Posterior cingulate gyrus (tissue), 11 donors: ENCODE data around the gene IL27RA.
A peak's percentile ranks its signal among the peaks of the same experiment; 100 is the strongest.

ENCODE experiments used
- DNase-seq, 10 donors: peaks; one replicate each; pipeline versions ENCODE4 v3.0.0 to v3.0.0-alpha.2; 2020 to 2021; ENCODE audit warnings: mixed read lengths in 3 of 10
- intact Hi-C: fragments of 100-400 bp; cut with DNase I; formaldehyde crosslinking; loops from one replicate; pipeline ENCODE4 v1.15.1; 2023

The IL27RA gene

DNA sequence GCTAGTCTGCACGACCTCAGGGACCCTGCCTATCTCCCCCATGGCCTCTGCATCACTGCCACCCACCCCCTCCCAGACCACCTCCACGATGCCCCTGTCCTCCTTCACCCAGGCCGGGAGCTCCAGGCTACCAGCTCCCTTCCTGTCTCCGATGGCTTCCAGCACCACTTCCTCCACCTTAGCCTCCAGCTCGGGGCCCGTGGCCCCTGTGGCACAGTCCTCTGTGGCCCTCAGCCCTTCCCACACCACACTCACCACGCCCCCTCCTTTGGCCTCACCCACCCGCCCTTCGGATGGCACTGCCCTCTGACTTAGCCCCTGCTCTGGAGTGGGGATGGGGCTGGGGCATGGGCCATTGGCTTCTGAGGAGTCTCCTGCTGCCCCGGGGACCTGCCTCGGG lies 23.2 kb downstream of the IL27RA start:
- DNase-seq = no peak
- intact Hi-C loops = no loop called here

DNA sequence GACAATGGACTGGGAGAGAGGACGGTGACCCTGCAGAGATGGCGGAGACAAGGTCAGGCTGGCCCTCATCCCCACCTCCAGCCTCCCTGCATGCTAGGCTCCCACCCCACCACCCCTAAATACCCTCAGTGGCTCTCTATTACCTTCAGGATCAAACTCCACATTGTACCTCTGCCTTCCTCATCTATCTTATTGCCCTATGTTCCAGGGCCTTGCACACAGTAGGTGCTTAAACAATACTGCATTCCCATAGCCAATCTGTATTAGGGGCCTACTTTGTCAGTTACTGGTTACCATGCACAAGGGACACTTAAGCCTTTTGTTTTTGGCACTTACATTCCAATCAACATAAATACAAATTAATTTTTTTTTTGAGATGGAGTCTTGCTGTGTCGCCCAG lies 23.8 kb downstream of the IL27RA start:
- intact Hi-C loops = no loop called here
- DNase-seq = no peak

DNA sequence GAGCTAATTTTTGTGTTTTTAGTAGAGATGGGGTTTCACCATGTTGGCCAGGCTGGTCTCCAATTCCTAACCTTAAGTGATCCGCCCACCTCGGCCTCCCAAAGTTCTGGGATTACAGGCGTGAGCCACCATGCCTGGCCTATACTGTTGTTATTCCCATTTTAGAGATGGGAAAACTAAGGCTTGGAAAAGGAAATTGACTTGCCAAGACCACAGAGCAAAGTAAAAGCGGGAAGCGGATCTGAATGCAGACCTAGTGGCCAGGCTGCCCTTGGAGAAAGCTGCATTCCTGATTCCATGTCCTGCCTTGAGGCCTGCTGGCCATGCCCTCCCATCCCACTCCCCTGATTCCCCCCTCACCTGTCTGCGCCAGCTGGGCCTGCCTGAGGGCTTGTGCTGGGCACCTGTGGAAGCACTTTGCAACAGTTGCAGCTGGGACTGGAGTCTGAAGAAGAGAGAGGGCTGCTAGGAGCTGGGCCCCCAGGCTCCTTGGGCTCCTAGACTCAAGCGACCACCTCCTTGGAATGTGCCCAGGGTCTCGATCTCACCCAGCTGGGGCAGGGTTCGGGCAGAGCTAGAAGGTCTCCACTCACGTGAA lies 24.6 kb downstream of the IL27RA start:
- intact Hi-C loops = no loop called here
- DNase-seq = no peak

DNA sequence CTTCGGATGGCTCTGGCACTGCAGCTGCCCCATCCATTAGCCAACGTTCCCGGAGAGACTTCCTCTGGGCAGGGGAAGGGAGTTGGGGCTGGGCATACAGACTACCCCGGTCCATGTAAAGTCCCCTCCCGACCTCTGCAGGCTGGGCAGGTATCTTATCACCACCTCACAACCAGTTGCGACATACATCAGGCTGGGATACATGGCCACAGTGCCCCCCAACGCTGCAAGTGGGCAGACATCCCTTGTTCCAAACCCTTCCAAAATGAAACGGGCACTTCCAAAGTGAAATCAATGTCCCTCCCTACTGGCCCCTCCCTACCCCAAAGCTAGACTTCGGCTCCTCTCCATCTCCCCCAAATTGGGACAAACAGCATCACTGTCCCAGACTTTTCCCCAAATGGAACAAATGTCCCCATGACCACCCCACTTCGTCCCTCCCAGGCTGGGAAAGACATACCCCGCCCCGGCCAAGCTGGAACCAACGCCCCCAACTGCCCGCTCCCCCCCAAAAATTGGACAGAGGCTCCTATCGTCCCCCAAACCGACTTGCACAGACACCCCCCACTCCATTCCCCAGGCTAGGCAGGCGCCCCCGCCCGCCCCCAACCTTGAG lies 25.3 kb downstream of the IL27RA start:
- intact Hi-C loops = no loop called here
- no peak for DNase-seq

DNA sequence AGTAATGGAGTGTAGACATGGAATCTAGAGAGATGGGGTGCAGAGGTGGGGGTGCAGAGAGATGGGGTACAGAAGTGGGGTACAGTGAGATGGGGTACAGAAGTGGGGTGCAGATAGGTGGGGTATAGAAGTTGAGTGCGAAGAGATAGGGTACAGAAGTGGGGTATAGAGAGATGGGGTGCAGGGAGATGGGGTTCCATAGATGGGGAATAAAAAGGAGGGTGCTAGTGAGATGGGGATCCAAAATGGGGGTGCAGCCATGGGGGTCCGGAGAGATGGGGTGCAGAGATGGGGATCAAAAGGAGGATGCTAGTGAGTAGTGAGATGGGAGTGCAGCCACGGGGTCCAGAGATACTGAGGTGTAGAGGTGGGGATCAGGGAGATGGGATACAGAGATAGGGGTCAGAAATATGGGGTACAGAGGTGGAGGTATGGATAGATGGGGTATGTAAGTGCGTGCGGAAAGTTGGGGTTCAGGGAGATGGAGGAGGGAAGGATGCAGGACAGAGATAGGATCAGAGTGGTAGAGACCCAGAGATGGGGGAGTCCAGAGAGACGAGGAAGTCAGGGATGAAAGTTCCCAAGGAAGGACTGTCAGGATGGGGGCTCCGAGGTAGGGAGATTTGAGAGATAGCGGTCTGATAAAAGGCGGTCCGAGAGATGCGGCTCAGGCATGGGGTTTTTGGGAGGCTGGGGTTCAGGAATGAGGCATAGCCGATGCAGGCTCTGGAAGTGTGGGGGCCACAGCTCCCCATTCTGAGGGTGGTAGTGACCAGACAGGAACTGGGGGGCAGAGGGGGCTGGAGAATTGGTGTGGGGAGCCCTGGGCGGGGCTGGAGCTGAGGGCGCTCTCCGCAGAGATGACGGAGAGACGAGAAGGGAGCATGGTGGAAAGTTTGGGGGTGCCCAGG lies 26.9 kb downstream of the IL27RA start:
- intact Hi-C loops = no loop called here
- DNase-seq = no peak

DNA sequence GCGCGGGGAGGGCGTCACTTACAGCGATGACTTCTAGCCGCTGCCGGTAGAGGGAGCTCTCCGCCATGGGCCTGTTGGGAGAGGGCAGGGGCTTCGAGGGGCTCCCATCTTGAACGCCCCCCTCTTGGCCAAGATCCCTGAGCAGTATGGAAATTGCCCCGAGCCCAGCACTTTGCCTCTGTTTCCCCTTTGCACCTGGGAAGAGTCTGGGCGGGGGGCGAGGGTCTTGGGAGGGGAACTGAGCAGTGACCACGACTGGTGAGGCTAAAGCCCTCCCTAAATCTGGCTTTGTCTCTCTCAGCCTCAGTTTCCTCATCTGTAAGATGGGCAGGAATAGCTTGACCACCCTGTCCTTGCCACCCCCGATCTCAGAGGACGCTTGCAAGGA lies 27.5 kb downstream of the IL27RA start:
- no peak for DNase-seq
- intact Hi-C loops = no loop called here

DNA sequence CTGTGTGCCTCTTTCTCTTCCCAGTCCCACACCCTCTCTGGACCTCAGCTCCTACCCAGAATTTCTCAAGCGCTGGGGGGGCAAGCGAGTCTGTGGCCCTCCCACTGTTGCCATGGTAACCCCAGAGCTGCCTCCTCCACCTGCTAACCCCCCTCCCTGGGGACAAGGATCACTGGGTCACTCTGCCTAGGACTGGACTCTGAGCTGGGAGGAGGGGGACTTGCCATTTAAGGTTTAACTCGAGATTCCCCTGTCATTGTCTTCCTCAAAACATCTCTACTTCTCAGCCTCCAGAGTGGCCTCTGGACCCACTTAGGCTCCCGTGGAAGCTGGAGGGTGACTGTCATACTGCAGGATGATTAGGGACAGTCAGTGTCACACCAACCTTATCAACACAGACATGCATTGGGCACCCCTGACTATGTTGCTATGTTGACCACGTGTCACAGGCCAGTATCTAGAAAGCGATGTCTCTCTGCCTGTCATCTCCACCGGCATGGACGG lies 28.1 kb downstream of the IL27RA start:
- intact Hi-C loops = no loop called here
- DNase-seq = no peak

DNA sequence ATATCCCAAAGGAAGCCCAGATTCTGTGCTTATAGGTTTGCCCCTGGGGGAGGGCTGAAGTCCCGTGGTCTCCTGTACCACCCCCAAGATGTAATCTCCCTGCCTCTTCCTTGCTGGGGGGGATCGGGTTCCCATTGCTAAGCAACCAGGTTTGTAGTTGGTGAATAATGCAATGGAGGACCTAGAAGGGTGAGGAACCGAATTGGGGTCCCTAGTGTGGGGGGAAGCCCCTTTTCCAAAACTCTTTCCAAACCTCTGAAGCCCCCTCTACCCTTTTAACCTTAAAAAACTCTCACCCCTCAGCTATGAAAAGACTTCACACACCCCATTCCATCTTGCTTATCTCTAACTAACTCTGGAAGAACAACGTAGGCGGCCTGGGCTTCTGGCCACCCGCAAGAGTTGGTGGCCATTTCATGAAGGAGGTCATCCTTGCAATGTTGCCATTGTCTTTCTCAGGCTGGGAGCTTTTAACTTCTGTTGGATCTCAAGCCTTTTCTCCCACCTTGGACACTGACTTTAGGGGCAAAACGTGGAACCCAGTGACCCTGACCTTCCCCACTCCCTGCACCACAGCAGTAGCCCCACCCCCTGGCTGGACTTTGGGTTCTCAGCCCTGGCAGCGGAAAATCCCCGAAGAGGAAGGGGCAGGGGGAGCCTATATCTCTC lies 29.7 kb downstream of the IL27RA start:
- no peak for DNase-seq
- intact Hi-C loops = no loop called here

DNA sequence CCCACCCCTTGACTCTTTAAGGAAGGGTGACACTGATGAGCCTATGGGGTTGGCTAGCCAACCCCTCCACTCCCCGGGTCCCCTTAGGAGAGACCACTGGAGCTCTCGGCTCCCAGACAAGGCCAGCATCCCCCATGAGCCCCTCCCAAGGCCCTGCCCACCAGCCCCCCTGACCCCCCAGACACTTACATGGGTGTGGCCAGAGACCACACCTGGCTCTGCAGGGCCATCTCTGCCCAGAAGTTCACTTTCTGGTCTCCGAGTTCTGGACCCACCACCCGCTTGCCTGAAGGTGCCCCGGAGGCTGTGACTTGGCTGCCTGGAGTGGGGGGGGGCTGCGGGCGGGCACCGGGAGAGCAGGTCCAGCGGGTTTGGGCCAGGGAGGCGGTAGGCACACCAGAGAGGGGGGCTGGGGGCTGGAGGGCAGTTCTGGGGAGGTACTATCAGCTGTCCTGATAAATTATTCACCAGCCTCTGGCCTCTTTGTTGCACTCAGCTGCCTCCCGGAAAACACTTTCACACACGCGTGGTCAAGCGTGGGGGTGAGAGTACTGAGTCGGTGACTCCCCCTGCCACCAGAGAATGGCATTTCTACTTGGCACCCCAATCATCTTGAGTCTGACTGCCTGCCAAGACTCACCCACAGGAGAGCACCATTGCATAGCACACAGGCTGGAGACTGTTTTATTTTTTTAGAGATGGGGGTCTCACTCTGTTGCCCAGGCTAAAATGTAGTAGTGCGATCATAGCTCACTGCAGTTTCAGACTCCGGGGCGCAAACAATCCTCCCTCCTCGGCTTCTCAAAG lies 30.4 kb downstream of the IL27RA start, which contains the start of gene PALM3:
PALM3 (minus strand) TSS at position 326 of the 807 bp plus-strand sequence; CDS start at position 230, 96 bp downstream.
- intact Hi-C loops = no loop called here
- no peak for DNase-seq

DNA sequence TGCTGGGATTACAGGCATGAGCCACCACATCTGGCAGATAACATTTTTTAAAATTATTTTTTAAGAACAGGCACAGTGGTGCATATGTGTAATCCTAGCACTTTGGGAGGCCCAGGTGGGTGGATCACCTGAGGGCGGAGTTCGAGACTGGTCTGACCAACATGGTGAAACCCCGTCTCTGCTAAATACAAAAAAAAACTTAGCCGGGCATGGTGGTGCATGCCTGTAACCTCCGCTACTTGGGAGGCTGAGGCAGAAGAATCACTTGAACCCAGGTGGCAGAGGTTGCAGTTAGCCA lies 30.9 kb downstream of the IL27RA start:
- DNase-seq = no peak
- intact Hi-C loops = no loop called here

DNA sequence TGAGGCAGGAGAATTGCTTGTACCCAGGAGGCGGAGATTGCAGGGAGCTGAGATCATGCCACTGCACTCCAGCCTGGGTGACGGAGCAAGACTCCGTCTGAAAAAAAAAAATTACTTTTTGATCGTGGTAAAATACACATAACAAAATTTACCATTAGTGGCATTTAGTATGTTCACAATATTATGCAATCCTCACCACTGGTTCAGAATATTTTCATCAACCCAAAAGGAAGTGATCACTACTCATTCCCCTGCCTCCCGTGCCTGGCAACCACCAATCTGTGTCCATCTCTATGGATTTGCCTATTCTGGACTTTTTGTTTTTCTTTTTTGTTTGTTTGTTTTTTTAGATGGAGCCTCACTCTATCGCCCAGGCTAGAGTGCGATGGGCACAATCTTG lies 31.5 kb downstream of the IL27RA start:
- intact Hi-C loops = no loop called here
- no peak for DNase-seq

DNA sequence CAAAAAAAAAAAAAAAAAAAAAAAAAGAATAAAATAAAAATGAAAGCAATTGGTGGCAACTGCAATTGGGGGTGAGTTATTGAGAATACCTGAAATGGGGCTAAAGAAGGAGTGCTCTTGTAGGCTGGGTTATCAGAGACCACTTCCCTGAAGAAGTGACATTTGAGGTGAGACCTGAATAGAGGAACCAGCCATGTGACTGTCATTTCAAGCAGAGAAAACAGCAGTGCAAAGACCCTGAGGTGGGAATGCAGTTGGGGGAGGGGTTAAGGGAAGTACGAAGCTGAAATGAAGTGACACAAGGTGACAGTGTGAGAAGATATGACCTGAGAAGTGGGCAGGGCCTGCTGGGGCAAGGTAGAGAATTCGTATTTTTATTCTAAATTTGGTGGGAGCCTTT lies 34.6 kb downstream of the IL27RA start:
- DNase-seq = no peak
- intact Hi-C loops = no loop called here

DNA sequence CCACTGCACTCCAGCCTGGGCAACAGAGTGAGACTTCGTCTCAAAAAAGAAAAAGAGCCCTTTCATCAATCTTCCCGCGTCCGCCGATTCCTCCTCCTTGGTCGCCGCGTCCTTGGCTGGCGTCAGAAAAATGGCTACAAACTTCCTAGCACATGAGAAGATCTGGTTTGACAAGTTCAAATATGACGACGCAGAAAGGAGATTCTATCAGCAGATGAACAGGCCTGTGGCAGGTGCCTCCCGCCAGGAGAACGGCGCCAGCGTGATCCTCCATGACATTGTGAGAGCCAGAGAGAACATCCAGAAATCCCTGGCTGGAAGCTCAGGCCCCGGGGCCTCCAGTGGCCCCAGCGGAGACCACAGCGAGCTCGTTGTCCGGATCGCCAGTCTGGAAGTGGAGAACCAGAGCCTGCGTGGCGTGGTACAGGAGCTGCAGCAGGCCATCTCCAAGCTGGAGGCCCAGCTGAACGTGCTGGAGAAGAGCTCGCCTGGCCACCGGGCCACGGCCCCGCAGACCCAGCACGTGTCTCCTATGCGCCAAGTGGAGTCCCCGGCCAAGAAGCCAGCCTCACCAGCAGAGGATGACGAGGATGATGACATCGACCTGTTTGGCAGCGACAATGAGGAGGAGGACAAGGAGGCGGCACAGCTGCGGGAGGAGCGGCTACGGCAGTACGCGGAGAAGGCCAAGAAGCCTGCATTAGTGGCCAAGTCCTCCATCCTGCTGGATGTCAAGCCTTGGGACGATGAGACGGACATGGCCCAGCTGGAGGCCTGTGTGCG lies 38.9 kb downstream of the IL27RA start:
- intact Hi-C loops = no loop called here
- DNase-seq = no peak

DNA sequence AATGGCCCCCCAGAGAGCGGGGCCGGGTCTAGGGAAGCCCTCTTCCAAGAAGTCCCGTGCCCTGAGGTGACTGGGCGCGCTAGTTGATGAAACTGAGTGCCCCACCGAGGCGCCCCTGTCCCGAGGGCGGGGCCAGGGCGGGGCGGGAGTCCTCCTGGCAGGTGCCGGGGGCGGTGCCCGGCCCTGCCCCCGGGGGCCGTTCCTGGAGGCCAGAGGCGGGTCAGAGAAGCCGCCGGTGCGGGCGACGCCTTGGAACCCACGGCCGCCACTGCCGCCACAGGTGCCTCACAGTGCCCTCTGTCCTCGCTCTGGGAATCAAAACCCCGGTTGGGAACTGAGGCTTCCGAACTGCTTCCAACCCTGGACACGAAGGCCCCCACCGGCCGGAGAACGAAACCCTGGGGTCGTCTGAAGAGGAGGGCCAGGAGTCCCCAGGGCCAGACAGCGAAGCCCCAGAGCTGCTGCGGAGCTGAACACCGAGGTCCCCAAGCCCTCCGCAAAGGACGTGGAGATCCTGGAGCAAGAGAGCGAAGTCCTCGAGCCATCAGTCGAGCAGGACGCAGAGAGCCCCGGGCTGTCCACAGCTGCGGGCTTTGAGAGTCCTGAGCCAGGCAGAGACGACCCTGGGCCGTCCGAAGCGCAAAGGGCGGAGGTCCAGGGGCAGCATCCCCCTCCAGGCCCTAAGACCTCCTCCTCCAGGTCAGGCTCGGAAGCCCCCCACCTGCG lies 41.1 kb downstream of the IL27RA start, which contains the start of gene MISP3:
MISP3 (plus strand) TSS at position 252 of the 726 bp plus-strand sequence. CDS start 524 bp downstream, outside the sequence.
- peak in 5 of 10 donors; percentile 28 to 89 (median 30) for DNase-seq
- intact Hi-C loops = no loop called here

DNA sequence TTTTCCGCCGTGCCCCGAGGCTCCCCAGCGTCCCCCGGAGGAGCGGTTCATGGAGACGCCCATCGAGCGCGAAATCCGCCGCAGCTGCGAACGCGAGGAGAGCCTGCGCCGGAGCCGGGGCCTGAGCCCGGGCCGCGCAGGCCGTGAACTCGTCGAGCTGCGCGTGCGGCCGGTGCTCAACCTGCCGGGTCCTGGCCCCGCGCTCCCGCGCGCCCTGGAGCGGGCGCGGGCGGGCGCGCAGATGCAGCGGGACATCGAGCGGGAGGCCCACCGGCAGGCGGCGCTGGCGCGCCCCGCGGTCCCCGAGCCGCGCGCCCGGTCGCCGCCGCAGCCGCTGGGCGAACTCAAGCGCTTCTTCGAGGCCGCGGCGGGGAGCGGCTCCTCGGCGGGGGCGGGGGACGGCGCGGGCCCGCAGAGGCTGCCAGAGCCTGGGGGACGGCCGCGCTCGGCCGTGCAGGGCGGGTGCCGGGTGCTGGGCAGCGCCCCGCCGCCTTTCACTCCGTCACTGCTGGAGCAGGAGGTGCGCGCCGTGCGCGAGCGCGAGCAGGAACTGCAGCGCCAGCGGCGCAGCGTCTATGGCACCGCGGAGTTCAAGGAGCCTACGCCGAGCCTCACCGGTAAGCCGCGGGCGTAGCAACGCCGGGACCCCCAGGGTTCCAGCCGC lies 41.8 kb downstream of the IL27RA start:
- intact Hi-C loops = no loop called here
- peak; percentile 54 to 96 (median 71) for DNase-seq

DNA sequence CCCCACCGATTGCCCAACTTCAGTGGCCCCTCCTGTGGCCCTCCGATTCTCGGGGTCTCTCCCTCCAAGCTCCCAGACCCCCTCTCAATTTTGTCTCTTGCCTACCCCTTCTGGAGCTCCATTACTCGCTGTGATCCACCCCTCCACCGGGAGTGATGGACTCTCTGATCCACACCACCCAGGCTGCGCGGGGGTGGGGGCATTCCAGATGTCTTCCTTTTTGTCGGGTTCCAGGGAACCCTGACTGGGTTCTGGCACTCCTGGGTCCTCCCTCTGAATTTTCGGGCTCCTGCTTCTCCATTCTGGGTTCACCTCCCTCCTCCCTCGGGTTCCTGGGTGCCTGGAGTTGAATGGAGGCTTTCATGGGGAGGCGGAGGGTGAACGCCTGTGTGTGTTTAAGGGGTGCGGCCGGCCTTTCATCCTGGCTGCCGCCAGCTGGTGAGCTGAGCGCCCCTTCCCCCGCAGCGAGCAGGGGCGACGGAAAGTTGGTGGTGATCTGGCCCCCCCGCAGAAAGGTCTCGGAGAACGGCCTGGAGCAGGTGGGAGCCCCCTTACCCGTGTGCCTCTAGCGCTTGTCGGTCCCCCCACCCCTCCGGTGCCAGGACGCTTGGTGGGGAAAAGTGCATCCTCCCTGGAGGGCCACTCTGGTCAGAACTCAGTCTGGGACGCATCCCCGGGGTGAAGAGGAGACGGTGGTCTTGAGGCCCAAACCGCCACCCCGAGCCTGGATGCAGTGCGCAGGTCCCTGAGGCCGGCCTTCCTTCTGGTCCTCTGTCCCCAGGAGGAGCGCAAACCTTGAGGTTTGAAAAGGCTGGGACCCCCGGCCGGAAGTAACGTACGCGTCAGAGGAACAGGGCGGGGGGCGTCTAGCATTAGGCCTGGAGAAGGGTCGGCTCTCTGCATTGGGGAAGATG lies 42.6 kb downstream of the IL27RA start:
- peak in 5 of 10 donors; percentile 18 to 89 (median 36) for DNase-seq
- intact Hi-C loops = loop anchor here (2.0 kb wide), 1 partner anchor 63 kb away; the partner anchor contains the start of gene ASF1B

DNA sequence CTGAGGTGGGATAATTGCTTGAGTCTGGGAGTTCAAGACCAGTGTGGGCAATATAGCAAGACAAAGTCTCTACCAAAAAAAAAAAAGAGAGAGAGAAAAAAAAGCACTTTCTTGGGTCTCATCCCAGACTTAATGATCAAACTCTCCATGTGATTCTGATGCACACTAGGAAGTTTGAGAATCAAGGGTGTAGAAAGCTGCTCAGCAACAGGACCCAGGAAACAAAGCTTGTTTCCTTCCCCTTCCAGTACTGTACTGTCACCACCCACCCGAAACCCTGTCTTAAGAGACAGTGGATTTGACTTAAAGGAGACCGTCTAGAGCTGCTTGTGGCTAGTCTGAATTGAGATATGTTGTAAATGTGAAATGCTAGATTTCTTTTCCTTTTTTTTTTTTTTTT lies 46.8 kb downstream of the IL27RA start:
- no peak for DNase-seq
- intact Hi-C loops = no loop called here
